Measurements from ENCODE around the gene WNK1. TPM values are rescaled to one million over a fixed set of nuclear protein-coding genes. Genes with fewer than 3 reads are reported as not detected.
A peak's percentile ranks its signal among the peaks of the same experiment; 100 is the strongest.
"Not testable (repeated sequence)": the region's sequence is repeated elsewhere in the genome, so short reads cannot be mapped to it uniquely, and the experiment has no call there.

Gene WNK1
- total RNA-seq, 1 donor from 2014 or later = 248 TPM

DNA sequence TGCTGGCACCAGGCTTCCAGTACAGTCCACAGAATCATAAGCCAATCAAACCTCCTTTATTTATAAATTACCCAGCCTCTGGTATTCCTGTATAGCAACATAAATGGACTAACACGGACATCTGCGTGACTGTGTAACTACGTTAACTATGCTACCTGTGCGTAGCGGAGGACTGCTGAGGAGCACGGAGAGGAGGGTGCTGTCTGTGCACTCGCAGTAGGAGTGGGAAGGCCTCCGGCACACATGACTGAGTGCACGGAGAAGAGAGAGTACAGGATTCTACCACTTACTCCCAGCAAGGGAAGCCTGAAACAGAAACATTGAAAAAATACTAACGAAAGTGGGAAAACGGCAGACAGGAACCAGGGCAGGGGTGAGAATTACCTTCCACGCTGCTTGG, 174.3 kb downstream of the WNK1 start:
- H3K4me3 Mint-ChIP-seq (ENCODE audit: low read depth) = no peak overlapping the region
- no peaks in the 10 kb centered on the region for H3K4me1 Mint-ChIP-seq (ENCODE audit: low read depth)
- H3K27ac Mint-ChIP-seq = no peak overlapping the region
- H3K36me3 Mint-ChIP-seq (ENCODE audit: insufficient read depth) = peaks cover 50% of the 10 kb centered on the region
- no peaks in the 10 kb centered on the region for H3K27me3 Mint-ChIP-seq
- DNase-seq (ENCODE audit: low spot score, unreplicated experiment) = no peak
- H3K9me3 Mint-ChIP-seq (ENCODE audit: low read depth) = no peaks in the 10 kb centered on the region
- TF ChIP-seq, protein P1, sequence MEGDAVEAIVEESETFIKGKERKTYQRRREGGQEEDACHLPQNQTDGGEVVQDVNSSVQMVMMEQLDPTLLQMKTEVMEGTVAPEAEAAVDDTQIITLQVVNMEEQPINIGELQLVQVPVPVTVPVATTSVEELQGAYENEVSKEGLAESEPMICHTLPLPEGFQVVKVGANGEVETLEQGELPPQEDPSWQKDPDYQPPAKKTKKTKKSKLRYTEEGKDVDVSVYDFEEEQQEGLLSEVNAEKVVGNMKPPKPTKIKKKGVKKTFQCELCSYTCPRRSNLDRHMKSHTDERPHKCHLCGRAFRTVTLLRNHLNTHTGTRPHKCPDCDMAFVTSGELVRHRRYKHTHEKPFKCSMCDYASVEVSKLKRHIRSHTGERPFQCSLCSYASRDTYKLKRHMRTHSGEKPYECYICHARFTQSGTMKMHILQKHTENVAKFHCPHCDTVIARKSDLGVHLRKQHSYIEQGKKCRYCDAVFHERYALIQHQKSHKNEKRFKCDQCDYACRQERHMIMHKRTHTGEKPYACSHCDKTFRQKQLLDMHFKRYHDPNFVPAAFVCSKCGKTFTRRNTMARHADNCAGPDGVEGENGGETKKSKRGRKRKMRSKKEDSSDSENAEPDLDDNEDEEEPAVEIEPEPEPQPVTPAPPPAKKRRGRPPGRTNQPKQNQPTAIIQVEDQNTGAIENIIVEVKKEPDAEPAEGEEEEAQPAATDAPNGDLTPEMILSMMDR (IDR thresholded peaks at IDR 0.05; ENCODE audit: unreplicated experiment) = no peak

DNA sequence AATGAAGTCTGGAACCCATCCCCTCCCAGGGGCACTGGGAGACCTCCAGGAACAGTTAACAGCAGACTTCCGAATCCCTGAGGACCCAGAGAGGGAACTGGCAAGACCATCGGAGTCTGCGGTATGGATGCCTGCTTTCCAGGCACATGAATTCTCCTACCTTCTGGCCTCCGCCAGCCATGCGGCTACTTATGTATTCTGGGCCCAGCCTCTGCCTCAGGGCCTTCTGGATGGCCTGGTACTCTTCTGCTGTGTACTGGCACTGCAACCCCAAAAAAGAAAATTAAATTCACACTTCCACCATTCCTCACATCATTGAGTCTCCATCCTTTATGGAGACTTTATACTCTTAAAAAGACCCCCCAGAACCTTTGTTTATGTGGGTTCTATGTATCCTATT, 178.7 kb downstream of the WNK1 start:
- TF ChIP-seq, protein P1 (IDR thresholded peaks at IDR 0.05; ENCODE audit: unreplicated experiment) = no peak
- no peaks in the 10 kb centered on the region for H3K27me3 Mint-ChIP-seq
- peak overlapping the region; percentile 70 for H3K27ac Mint-ChIP-seq
- H3K4me3 Mint-ChIP-seq (ENCODE audit: low read depth) = no peak overlapping the region
- H3K36me3 Mint-ChIP-seq (ENCODE audit: insufficient read depth) = peaks cover 35% of the 10 kb centered on the region
- H3K9me3 Mint-ChIP-seq (ENCODE audit: low read depth) = no peaks in the 10 kb centered on the region
- no peaks in the 10 kb centered on the region for H3K4me1 Mint-ChIP-seq (ENCODE audit: low read depth)
- DNase-seq (ENCODE audit: low spot score, unreplicated experiment) = no peak

DNA sequence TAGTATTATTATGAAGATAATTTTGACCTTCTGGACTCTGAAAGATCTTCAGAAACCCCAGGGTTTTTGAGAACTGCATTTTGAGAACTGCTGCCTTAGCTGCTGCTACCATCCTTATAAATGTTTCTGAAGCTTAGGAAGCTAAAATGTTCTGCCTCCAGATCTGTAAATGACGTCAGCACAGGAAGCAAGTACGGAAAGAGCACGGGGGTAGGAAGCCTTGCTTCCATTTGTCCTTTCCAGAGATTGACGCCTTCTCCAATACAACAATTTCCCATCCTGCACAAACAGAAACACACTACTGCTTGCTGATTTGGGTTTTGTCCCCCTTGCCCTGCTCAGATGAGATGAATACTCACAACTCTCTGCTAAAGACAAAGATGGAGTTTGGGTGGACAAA, 179.2 kb downstream of the WNK1 start:
- no peaks in the 10 kb centered on the region for H3K4me1 Mint-ChIP-seq (ENCODE audit: low read depth)

DNA sequence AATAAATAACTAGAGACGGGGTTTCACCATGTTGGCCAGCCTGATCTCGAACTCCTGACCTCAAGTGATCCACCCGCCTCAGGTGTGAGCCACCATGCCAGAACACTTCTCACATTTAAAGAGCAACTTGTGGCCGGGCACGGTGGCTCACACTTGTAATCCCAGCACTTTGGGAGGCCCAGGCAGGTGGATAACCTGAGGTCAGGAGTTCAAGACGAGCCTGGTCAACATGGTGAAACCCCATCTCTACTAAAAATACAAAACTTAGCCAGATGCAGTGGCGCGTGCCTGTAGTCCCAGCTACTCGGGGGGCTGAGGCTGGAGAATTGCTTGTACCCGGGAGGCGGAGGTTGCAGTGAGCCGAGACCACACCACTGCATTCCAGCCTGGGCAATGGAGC, 183.5 kb downstream of the WNK1 start:
- not testable (repeated sequence) for H3K27ac Mint-ChIP-seq; DNase-seq (ENCODE audit: low spot score, unreplicated experiment); H3K27me3 Mint-ChIP-seq; H3K4me3 Mint-ChIP-seq (ENCODE audit: low read depth); H3K4me1 Mint-ChIP-seq (ENCODE audit: low read depth); H3K9me3 Mint-ChIP-seq (ENCODE audit: low read depth)
- H3K36me3 Mint-ChIP-seq (ENCODE audit: insufficient read depth) = peaks cover 25% of the 10 kb centered on the region

More for the DNA sequence above, 179.2 kb downstream of the WNK1 start:
- TF ChIP-seq, protein P1 (IDR thresholded peaks at IDR 0.05; ENCODE audit: unreplicated experiment) = no peak
- Mint-ChIP-seq H3K27me3 (no peaks in the 10 kb centered on the region), H3K9me3 (ENCODE audit: low read depth) (no peaks in the 10 kb centered on the region), H3K4me3 (ENCODE audit: low read depth) (no peak overlapping the region), H3K36me3 (ENCODE audit: insufficient read depth) (peaks cover 33% of the 10 kb centered on the region), H3K27ac (peak overlapping the region; percentile 12)
- DNase-seq (ENCODE audit: low spot score, unreplicated experiment) = no peak

DNA sequence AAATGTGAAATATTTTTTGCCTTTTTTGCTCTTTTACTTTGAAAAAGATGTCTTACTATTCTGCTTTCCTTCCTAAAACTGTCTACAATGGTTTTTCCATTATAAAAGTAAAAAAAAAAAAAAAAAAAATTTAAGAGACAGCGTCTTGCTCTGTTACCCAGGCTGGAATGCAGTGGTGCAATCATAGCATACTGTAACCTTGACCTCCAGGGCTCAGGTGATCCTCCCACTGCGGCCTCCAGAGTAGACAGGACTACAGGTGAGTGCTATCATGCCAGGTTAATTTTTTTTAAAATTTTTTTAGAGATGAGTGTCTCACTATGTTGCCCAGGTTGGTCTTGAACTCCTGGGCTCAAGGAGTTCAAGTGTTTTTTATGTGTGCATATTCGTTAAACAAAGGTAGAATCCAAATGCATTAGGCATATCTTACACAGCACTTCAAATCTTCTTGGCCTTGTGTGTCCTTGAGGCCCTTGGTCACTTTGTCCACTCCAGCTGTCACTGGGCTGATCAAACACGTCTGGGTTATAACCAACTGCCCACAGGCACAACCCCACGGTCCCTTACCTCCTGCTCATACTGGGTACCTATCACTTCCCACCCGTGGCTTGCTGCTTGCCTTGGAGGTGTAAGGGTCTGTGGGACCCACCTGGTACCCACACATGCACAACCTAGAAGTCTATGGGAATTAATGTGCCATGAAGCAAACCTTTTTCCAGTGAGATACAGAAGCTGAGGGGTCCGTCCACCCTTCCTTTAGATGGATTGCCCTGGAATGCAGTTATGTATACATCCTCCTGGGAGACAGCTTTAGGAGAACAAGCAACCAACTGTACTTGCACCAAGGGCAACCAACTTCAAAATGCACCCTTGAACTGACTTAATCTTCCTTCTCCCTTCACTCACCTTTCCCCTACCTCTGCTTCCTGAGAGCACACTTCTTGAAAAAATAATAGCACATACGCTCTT, 184.3 kb downstream of the WNK1 start:
- H3K27me3 Mint-ChIP-seq = no peaks in the 10 kb centered on the region
- H3K4me3 Mint-ChIP-seq (ENCODE audit: low read depth) = no peak overlapping the region
- DNase-seq (ENCODE audit: low spot score, unreplicated experiment) = no peak
- TF ChIP-seq, protein P1 (IDR thresholded peaks at IDR 0.05; ENCODE audit: unreplicated experiment) = no peak
- H3K27ac Mint-ChIP-seq = no peak overlapping the region
- H3K9me3 Mint-ChIP-seq (ENCODE audit: low read depth) = no peaks in the 10 kb centered on the region
- peaks cover 24% of the 10 kb centered on the region for H3K36me3 Mint-ChIP-seq (ENCODE audit: insufficient read depth)
- H3K4me1 Mint-ChIP-seq (ENCODE audit: low read depth) = no peaks in the 10 kb centered on the region

DNA sequence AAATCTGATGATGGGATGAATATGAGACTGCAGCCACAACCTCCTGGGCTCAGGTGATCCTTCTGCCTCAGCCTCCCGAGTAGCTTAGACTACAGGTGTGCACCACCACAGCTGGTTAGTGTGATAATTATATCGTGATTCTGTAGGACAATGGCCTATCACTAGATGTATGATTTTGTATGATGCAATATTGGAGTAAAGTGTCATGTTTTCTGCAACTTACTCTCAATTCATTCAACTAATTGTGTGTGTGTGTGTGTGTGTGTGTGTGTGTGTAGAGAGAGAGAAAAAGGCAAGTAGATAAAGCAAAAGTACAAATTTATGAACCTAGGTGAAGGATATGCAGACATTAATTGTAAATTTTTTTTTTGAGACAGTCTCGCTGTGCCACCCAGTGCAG, 186.4 kb downstream of the WNK1 start:
- no peak for DNase-seq (ENCODE audit: low spot score, unreplicated experiment)
- TF ChIP-seq, protein P1 (IDR thresholded peaks at IDR 0.05; ENCODE audit: unreplicated experiment) = no peak
- H3K36me3 Mint-ChIP-seq (ENCODE audit: insufficient read depth) = peaks cover 31% of the 10 kb centered on the region
- H3K4me3 Mint-ChIP-seq (ENCODE audit: low read depth) = no peak overlapping the region
- H3K9me3 Mint-ChIP-seq (ENCODE audit: low read depth) = no peaks in the 10 kb centered on the region
- H3K4me1 Mint-ChIP-seq (ENCODE audit: low read depth) = no peaks in the 10 kb centered on the region
- H3K27me3 Mint-ChIP-seq = no peaks in the 10 kb centered on the region
- H3K27ac Mint-ChIP-seq = no peak overlapping the region

Measured in progenitor cell of endocrine pancreas (in vitro differentiated cells).